ENCODE data around the gene LAYN. TPM values are rescaled to one million over a fixed set of nuclear protein-coding genes. Genes with fewer than 3 reads are reported as not detected.

LAYN gene
- polyA plus RNA-seq, 2 of the 4 experiments (the other 2 are of a cell fraction), result 4.1 to 9.0 TPM

GRCh38 chr11:111601979-111602864 is 61.7 kb downstream of the LAYN start, which contains the start of gene SIK2 (continued):
- no peak for TF ChIP-seq NR3C1 (IDR thresholded peaks at IDR 0.05)
- TF ChIP-seq HOXB5 (CRISPR knock-in tag; IDR thresholded peaks at IDR 0.05), result no peak
- peak in 1 of 2 experiments; percentile 30; a peak in 1 of 5 replicates for TF ChIP-seq JUN (IDR thresholded peaks at IDR 0.05)
- TF ChIP-seq E2F6 (IDR thresholded peaks at IDR 0.05; ENCODE audit: borderline replicate concordance, low read depth), result peak; percentile 89
- TF ChIP-seq ZSCAN20 (CRISPR knock-in tag; IDR thresholded peaks at IDR 0.05), result no peak
- no peak for TF ChIP-seq BHLHE40 (IDR thresholded peaks at IDR 0.05; ENCODE audit: low read depth, low read length)
- no peak for TF ChIP-seq KDM1A (IDR thresholded peaks at IDR 0.05; ENCODE audit: low read depth)
- peak; percentile 56; the same call in 1 of the 2 replicates for TF ChIP-seq MYC (IDR thresholded peaks at IDR 0.05; ENCODE audit: borderline replicate concordance, low read length)

- Histone ChIP-seq H3K27ac (peak overlapping the region; percentile 95 to 98), H3K4me1 (peaks cover 28% of the 10 kb centered on the region; the same call in 2 of the 3 replicates), H3K9me3 (no peaks in the 10 kb centered on the region), H3K4me3 (peak overlapping the region; percentile 95), H3K4me2 (peak overlapping the region; percentile 75)
- CTCF ChIA-PET, result interaction anchor here (0.6 to 3.2 kb wide), 14 partner anchors 14 to 241 kb away, joined by 3 to 30 read pairs (median 4); partner anchors contain the start of gene PPP2R1B
- WGBS (ENCODE audit: missing lambda C conversion rate), result 0% methylated on average over 5 of the region's 44 CpGs
- POLR2A ChIA-PET, result interaction anchor here (1.0 to 1.4 kb wide), 2 partner anchors 160 to 268 kb away, joined by 4 read pairs; partner anchors contain the start of gene ALG9
- FAIRE-seq, result no peak
- TF ChIP-seq HDAC2 (IDR thresholded peaks at IDR 0.05), result no peak
- TF ChIP-seq NR3C1 (IDR thresholded peaks at IDR 0.05), result no peak
- TF ChIP-seq JUNB (IDR thresholded peaks at IDR 0.05), result no peak
- TF ChIP-seq ZC3H11A (IDR thresholded peaks at IDR 0.05), result no peak
- no peak for TF ChIP-seq POLR2AphosphoS2 (conservative IDR thresholded peaks at IDR 0.05; ENCODE audit: low read length)
- no peak for TF ChIP-seq HEYL (CRISPR knock-in tag; IDR thresholded peaks at IDR 0.05)
- TF ChIP-seq RCOR1 (IDR thresholded peaks at IDR 0.05; ENCODE audit: low read depth, low read length), result no peak
- TF ChIP-seq HES2 (IDR thresholded peaks at IDR 0.05), result no peak
- TF ChIP-seq NPAS2 (CRISPR knock-in tag; IDR thresholded peaks at IDR 0.05; ENCODE audit: borderline replicate concordance), result no peak
- peak; percentile 43 to 44 for ATAC-seq
- DNase-seq (ENCODE audit: low read depth in 1 of 2, low spot score in 1 of 2), result peak in 1 of 2 experiments; percentile 7
Observed at GRCh38 chr11:111602865-111603610, 62.5 kb downstream of the LAYN start.

GRCh38 chr11:111603611-111604130 is 63.2 kb downstream of the LAYN start:
- DNase-seq (ENCODE audit: low read depth in 1 of 2, low spot score in 1 of 2) (no peak), FAIRE-seq (no peak), ATAC-seq (no peak)
- H3K27ac ChIP-seq, result peak overlapping the region in 1 of 2 experiments; percentile 98; a peak in 2 of 6 replicates
- ChIA-PET POLR2A (no interaction called here), CTCF (interaction anchor here (0.7 to 3.2 kb wide), 30 partner anchors 10 to 241 kb away, joined by 3 to 30 read pairs (median 4); no protein-coding TSS in a partner anchor)
- peak overlapping the region; percentile 95 for H3K4me3 ChIP-seq
- H3K9me3 ChIP-seq, result no peaks in the 10 kb centered on the region
- H3K4me2 ChIP-seq, result peak overlapping the region; percentile 75
- WGBS (ENCODE audit: missing lambda C conversion rate), result 15% methylated on average over 7 of the region's 7 CpGs
- peaks cover 28% of the 10 kb centered on the region; the same call in 2 of the 3 replicates for H3K4me1 ChIP-seq
- no peak for TF ChIP-seq E2F6 (IDR thresholded peaks at IDR 0.05; ENCODE audit: borderline replicate concordance, low read depth)
- TF ChIP-seq HOXB13 (CRISPR knock-in tag; IDR thresholded peaks at IDR 0.05; ENCODE audit: low read depth), result no peak
- TF ChIP-seq CTCF (IDR thresholded peaks at IDR 0.05), result no peak
- no peak for TF ChIP-seq FOSL2 (IDR thresholded peaks at IDR 0.05)
- TF ChIP-seq FOSL2 (CRISPR knock-in tag; IDR thresholded peaks at IDR 0.05), result no peak
- no peak for TF ChIP-seq KDM1A (IDR thresholded peaks at IDR 0.05; ENCODE audit: low read depth)
- no peak for TF ChIP-seq HES2 (IDR thresholded peaks at IDR 0.05)
- TF ChIP-seq CHD4 (IDR thresholded peaks at IDR 0.05; ENCODE audit: borderline replicate concordance), result no peak
- TF ChIP-seq CHD2 (IDR thresholded peaks at IDR 0.05; ENCODE audit: low read length, partially characterized antibody), result no peak
- no peak for TF ChIP-seq CBX8 (IDR thresholded peaks at IDR 0.05)
- TF ChIP-seq RCOR1 (IDR thresholded peaks at IDR 0.05; ENCODE audit: low read depth, low read length), result no peak
- no peak for TF ChIP-seq POLR2AphosphoS2 (conservative IDR thresholded peaks at IDR 0.05; ENCODE audit: low read length)
- TF ChIP-seq RARB (CRISPR knock-in tag; IDR thresholded peaks at IDR 0.05), result no peak
- TF ChIP-seq BCL3 (IDR thresholded peaks at IDR 0.05), result no peak
- no peak for TF ChIP-seq ESRRA (IDR thresholded peaks at IDR 0.05; ENCODE audit: borderline replicate concordance, low read length)
- TF ChIP-seq ZFP36 (IDR thresholded peaks at IDR 0.05; ENCODE audit: borderline replicate concordance, partially characterized antibody), result no peak

Data from A549 (cell line).